NCI-H1436 (cell line): Measurements from ENCODE around the gene HEXIM1.

Experiments used
- DNase-seq: peaks from one replicate; lab custom pipeline; 2025; lab: John Stamatoyannopoulos, UW

HEXIM1 gene

DNA sequence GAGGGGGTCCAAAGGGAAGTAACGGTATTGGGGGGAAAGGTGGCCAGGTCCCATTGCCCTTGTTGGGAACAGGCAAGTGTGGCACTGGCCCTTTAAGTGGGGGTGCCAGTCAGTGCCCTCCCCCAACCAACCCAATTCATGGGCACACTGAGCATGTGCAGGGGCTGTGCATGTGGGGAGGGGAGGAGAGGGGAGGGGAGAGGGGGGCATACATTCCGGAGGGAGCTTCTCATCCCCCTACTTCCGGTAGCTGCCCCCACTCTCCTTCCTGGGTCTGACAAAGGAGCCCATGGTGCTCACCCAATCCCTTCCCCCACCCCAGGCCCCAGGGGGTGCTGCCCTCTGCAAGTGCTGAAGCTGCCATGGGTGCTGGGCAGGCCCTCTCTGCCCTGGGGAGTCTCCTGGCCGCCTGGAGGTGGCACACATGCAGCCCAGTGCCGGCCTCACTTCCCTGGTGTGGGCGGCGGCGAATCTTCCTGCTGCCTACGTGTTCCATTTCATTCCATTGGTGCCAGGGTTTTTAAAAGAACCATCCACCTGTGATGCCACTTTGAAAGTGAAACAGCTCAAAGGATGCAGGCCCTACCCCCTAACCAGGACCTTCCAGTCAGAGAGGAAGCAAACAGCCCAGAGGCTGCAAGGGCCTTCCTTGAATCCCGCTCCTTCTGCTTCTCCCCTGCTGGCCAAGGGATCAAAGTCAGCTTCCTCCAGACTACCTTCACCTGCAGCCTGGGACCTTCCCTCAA lies 24.4 kb downstream of the HEXIM1 start:
- peak; percentile 89 for DNase-seq

- DNase-seq, result no peak
These were observed 27.5 kb downstream of the HEXIM1 start for GRCh38 chr17:45175759-45176115.

DNA sequence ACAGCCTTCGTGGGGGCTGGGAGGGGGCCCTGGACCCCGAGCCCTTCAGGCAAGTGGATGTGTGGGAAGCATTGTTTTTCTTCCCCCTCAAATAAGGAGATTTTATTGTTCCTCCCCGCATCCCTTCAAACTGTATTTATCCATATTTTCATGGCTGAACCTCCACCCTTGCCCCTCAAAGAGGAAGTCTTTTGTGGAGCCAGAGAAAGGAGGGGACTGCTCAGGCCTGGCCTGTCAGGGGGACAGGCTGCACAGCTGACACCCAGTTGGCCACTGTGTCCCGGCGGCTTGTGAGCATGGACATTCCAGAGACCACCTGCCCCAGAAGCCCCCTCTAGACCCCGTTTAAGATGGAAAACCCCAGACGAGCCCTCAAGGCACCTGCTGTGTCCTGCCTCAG lies 29.3 kb downstream of the HEXIM1 start:
- no peak for DNase-seq

- DNase-seq, result no peak
These were observed 35.9 kb downstream of the HEXIM1 start for GRCh38 chr17:45184144-45184543.

DNA sequence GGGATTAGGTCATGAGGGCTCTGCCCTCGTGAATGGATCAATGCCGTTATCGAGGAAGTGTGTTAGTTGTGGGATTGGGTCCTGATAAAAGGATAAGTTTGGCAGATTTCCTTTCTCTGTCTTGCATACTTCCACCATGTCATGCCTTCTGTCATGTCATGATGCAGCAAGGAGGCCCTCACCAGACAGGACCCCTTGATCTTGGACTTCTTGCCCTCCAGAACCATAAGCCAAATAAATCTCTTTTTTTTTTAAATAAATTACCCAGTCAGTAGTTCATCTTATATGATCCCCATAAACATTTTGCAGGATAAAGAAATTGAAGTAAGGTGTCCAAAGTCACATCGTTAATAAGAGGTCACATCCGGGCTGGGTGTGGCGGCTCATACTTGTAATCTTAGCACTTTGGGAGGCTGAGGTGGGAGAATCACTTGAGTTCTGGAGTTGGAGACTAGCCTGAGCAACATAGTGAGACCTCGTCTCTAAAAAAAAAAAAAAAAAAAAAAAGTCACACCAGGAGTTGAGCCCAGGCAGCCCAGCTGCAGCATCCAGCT lies 38.6 kb downstream of the HEXIM1 start:
- no peak for DNase-seq

DNA sequence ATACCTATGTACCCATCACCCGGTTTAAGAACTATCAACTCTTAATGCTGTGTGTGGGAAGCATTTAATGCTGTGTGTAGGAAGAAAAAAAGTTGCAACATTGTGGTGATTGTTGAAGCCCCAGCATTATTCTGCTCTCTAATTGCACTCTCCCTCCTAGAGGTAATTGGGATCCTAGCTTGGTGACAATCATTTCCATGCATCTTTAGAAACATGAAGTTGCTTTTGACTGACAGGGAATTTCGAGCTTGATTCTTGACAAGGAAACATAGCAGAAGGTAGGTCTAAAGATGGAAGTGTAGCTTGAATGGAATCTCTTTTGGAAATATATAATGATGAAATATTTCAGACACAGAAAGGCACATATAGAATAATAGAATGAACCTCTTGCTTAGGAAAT lies 40.7 kb downstream of the HEXIM1 start:
- DNase-seq, result no peak

DNA sequence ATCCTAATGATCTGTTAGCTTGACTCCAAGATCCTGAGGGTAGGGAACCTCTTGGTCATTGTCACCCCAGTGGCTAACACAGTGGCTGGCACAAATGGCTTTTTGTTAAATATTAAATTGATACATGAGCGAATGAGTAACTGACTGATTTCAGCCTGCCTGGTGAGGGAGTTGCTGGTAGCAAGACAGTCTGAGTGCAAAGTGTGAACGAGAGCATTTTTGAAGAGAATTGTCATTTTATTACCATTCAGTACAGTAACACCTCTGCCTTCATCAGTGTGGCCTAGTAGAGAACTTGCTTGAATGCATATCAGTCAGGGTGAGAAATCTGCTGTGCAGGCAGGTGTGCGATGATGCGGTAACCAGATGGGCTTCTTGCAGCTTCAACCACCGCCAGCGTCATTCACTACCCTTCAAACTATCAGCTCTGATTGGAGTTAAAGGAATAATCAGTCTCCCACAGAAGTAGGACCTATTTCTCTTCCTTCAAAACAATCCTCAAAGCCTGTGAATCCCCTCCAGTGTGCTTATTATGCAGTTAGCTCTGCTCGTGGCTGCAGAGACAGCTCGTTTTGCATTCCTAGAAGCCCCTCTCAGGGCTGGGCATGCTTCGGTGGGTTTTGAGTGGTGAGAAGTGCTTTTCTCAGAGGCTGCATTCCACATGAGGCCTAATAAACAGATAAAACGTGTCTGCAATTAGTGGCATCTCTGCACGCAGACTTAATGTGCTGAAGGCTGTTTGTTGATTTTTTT lies 42.4 kb downstream of the HEXIM1 start:
- no peak for DNase-seq

DNA sequence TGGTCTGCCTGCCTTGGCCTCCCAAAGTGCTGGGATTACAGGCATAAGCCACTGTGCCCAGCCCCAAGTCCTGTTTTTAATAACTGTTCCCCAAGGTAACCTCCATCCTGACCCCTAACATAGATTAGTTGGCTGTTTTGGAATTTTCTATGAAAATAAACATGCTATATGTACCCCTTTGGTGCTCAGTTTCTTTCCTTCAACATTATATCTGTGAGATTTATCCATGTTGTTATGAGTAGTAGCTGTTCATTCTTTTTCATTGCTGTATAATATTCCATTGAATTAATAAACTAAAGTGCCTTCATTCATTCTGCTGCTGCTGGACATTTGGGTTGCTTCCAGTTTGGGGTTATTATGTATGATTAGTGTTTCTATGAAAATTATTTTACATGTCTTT lies 47.1 kb downstream of the HEXIM1 start:
- DNase-seq, result no peak

GRCh38 chr17:45197108-45197507 lies 48.8 kb downstream of the HEXIM1 start:
- DNase-seq, result no peak

GRCh38 chr17:45197555-45198334 lies 49.5 kb downstream of the HEXIM1 start:
- DNase-seq, result peak; percentile 86

GRCh38 chr17:45200701-45201100 lies 52.4 kb downstream of the HEXIM1 start:
- peak; percentile 8 for DNase-seq

DNA sequence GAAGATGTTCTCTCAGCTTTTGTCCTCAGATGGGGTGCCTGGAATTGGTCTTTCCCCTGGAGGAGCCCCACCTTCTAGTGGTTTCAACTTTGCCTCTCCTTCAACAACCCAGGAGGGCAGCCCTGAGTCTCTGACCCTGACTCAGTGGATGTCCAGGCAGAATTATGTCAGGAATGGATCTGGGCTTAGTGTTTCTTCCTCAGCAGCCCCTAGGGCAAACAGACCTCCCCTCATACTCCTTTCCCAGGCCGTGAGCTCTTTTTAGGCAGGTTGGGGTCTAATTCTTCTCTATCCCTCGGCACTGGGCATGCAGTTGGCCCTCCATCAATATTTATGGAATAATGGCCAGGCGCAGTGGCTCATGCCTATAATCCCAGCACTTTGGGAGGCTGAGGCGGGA lies 53.2 kb downstream of the HEXIM1 start:
- DNase-seq, result no peak
